ENCODE data around the gene C16orf87. TPM values are rescaled to one million over a fixed set of nuclear protein-coding genes. Genes with fewer than 3 reads are reported as not detected.

C16orf87 gene
- total RNA-seq, 1 experiment from 2014 or later = 22.5 TPM

- POLR2A ChIA-PET = no interaction called here
- TF ChIP-seq ZBTB43 (CRISPR knock-in tag; IDR thresholded peaks at IDR 0.05) = no peak
- TF ChIP-seq CREM (CRISPR knock-in tag; IDR thresholded peaks at IDR 0.05) = no peak
- no peak for TF ChIP-seq MXD4 (CRISPR knock-in tag; IDR thresholded peaks at IDR 0.05; ENCODE audit: borderline replicate concordance)
- no peak for TF ChIP-seq ZNF423 (CRISPR knock-in tag; IDR thresholded peaks at IDR 0.05)
- TF ChIP-seq ZNF396 (CRISPR knock-in tag; IDR thresholded peaks at IDR 0.05; ENCODE audit: borderline replicate concordance) = no peak
- Mint-ChIP-seq H3K9me3 (peaks cover 9% of the 10 kb centered on the region), H3K27ac (no peak overlapping the region; the same call in 1 of the 2 replicates), H3K4me3 (no peak overlapping the region), H3K36me3 (no peaks in the 10 kb centered on the region), H3K4me1 (no peaks in the 10 kb centered on the region), H3K27me3 (ENCODE audit: low read depth) (no peaks in the 10 kb centered on the region; the same call in 1 of the 2 replicates)
- CTCF ChIA-PET = interaction anchor here (1.1 to 2.0 kb wide), 2 partner anchors 26 to 101 kb away, joined by 3 to 8 read pairs; no protein-coding TSS in a partner anchor
- DNase-seq (ENCODE audit: low spot score) = no peak
- ATAC-seq = no peak
Observed at GRCh38 chr16:46775214-46775613, 55.8 kb downstream of the C16orf87 start.

GRCh38 chr16:46774743-46775177, 56.2 kb downstream of the C16orf87 start:
- no peak for TF ChIP-seq ZNF425 (CRISPR knock-in tag; conservative IDR thresholded peaks at IDR 0.05)
- no peak for TF ChIP-seq MYBL2 (CRISPR knock-in tag; IDR thresholded peaks at IDR 0.05)
- TF ChIP-seq NFYB (CRISPR knock-in tag; conservative IDR thresholded peaks at IDR 0.05; ENCODE audit: low read depth) = no peak
- no peak for TF ChIP-seq RELA (CRISPR knock-in tag; IDR thresholded peaks at IDR 0.05; ENCODE audit: borderline replicate concordance)
- TF ChIP-seq FOXJ3 (CRISPR knock-in tag; IDR thresholded peaks at IDR 0.05; ENCODE audit: borderline replicate concordance) = no peak
- TF ChIP-seq OVOL2 (CRISPR knock-in tag; IDR thresholded peaks at IDR 0.05; ENCODE audit: borderline replicate concordance) = no peak
- TF ChIP-seq ZNF138 (CRISPR knock-in tag; conservative IDR thresholded peaks at IDR 0.05) = no peak
- TF ChIP-seq MXD4 (CRISPR knock-in tag; IDR thresholded peaks at IDR 0.05; ENCODE audit: borderline replicate concordance) = no peak
- TF ChIP-seq SP1 (CRISPR knock-in tag; conservative IDR thresholded peaks at IDR 0.05) = no peak
- TF ChIP-seq GRHL2 (CRISPR knock-in tag; IDR thresholded peaks at IDR 0.05; ENCODE audit: insufficient replicate concordance, severe bottlenecking) = no peak
- no peak for TF ChIP-seq ZSCAN18 (CRISPR knock-in tag; IDR thresholded peaks at IDR 0.05)
- TF ChIP-seq ZMAT4 (CRISPR knock-in tag; IDR thresholded peaks at IDR 0.05) = no peak
- no peak for TF ChIP-seq CBFB (CRISPR knock-in tag; IDR thresholded peaks at IDR 0.05; ENCODE audit: low read depth)
- TF ChIP-seq ATF6 (CRISPR knock-in tag; IDR thresholded peaks at IDR 0.05) = no peak
- no peak for ATAC-seq
- no peak overlapping the region for H3K27ac Mint-ChIP-seq
- no peak for DNase-seq (ENCODE audit: low spot score)
- peaks cover 9% of the 10 kb centered on the region for H3K9me3 Mint-ChIP-seq
- no peaks in the 10 kb centered on the region for H3K4me1 Mint-ChIP-seq
- no peaks in the 10 kb centered on the region for H3K36me3 Mint-ChIP-seq
- ChIA-PET POLR2A (no interaction called here), CTCF (interaction anchor here (1.1 kb wide), 1 partner anchor 26 kb away, joined by 3 read pairs; no protein-coding TSS in a partner anchor)
- H3K27me3 Mint-ChIP-seq (ENCODE audit: low read depth) = no peaks in the 10 kb centered on the region; the same call in 1 of the 2 replicates
- H3K4me3 Mint-ChIP-seq = no peak overlapping the region
